DOHH2 (cell line): ENCODE results near the gene WRAP53.
A peak's percentile ranks its signal among the peaks of the same experiment; 100 is the strongest.

ENCODE experiments used
- H3F3A ChIP-seq: fragments of 200-600 bp; sonication (generic), shearing (Covaris generic); 2 replicates; pipeline ENCODE4 v1.6.0; 2016; ENCODE audit warnings: antibody characterized with exemption, mild to moderate bottlenecking; ENCODE audit not compliant: control insufficient read depth, insufficient read depth
- H3K27ac ChIP-seq: fragments of 200-600 bp; sonication (generic); 2 replicates; pipeline ENCODE4 v1.5.1; 2014; ENCODE audit warnings: low read depth, mild to moderate bottlenecking, low read length, moderate library complexity
- H3K27me3 ChIP-seq: fragments of 200-600 bp; sonication (generic); 2 replicates; pipeline ENCODE4 v1.6.1; 2014; ENCODE audit warnings: mild to moderate bottlenecking, low read length, mixed read lengths; ENCODE audit not compliant: control insufficient read depth
- H3K36me3 ChIP-seq: fragments of 200-600 bp; sonication (generic); 2 replicates; pipeline ENCODE4 v1.6.1; 2014; ENCODE audit warnings: mild to moderate bottlenecking, low read length, moderate library complexity, mixed read lengths; ENCODE audit not compliant: control insufficient read depth
- H3K4me1 ChIP-seq: fragments of 200-600 bp; sonication (generic); 2 replicates; pipeline ENCODE4 v1.6.1; 2014; ENCODE audit warnings: mild to moderate bottlenecking, low read length, mixed read lengths; ENCODE audit not compliant: control insufficient read depth
- H3K4me2 ChIP-seq: fragments of 200-600 bp; sonication (generic); 2 replicates; pipeline ENCODE4 v1.6.0; 2014; ENCODE audit warnings: mild to moderate bottlenecking, low read length, moderate library complexity
- H3K4me3 ChIP-seq: fragments of 200-600 bp; sonication (generic); 2 replicates; pipeline ENCODE4 v1.5.1; 2014; ENCODE audit warnings: mild to moderate bottlenecking, low read length, mixed read lengths
- H3K79me2 ChIP-seq: fragments of 200-600 bp; sonication (generic); 2 replicates; pipeline ENCODE4 v1.6.1; 2014; ENCODE audit warnings: mild to moderate bottlenecking, low read length, mixed read lengths; ENCODE audit not compliant: control insufficient read depth
- H3K9me2 ChIP-seq: fragments of 200-600 bp; sonication (generic); replicated peaks from 2 replicates; pipeline ENCODE4 v1.6.1; 2014; ENCODE audit warnings: mild to moderate bottlenecking, low read length, mixed read lengths; ENCODE audit not compliant: control insufficient read depth
- H3K9me3 ChIP-seq: fragments of 200-600 bp; sonication (generic); 2 replicates; pipeline ENCODE4 v1.6.1; 2014; ENCODE audit warnings: antibody characterized with exemption, low read length, mixed read lengths; ENCODE audit not compliant: control insufficient read depth, insufficient read depth
- H4K20me1 ChIP-seq: fragments of 200-600 bp; sonication (generic); 2 replicates; pipeline ENCODE4 v1.6.0; 2014; ENCODE audit warnings: low read depth, mild to moderate bottlenecking, antibody characterized with exemption, low read length, moderate library complexity; ENCODE audit not compliant: control insufficient read depth, insufficient read depth
- EZH2phosphoT487 ChIP-seq: fragments of 200-600 bp; sonication (generic); IDR thresholded peaks from 2 replicates; pipeline ENCODE4 v1.6.1; 2017; ENCODE audit warnings: borderline replicate concordance, mild to moderate bottlenecking, antibody characterized with exemption, low read length, moderate library complexity, mixed read lengths
- TF ChIP-seq, protein P1 (sequence below): fragments of 200-600 bp; sonication (generic); IDR thresholded peaks from one replicate; pipeline ENCODE4 v1.5.1; 2014; ENCODE audit warnings: antibody characterized with exemption, mild to moderate bottlenecking, low read depth, low read length; ENCODE audit not compliant: poor library complexity, severe bottlenecking

WRAP53 gene

DNA sequence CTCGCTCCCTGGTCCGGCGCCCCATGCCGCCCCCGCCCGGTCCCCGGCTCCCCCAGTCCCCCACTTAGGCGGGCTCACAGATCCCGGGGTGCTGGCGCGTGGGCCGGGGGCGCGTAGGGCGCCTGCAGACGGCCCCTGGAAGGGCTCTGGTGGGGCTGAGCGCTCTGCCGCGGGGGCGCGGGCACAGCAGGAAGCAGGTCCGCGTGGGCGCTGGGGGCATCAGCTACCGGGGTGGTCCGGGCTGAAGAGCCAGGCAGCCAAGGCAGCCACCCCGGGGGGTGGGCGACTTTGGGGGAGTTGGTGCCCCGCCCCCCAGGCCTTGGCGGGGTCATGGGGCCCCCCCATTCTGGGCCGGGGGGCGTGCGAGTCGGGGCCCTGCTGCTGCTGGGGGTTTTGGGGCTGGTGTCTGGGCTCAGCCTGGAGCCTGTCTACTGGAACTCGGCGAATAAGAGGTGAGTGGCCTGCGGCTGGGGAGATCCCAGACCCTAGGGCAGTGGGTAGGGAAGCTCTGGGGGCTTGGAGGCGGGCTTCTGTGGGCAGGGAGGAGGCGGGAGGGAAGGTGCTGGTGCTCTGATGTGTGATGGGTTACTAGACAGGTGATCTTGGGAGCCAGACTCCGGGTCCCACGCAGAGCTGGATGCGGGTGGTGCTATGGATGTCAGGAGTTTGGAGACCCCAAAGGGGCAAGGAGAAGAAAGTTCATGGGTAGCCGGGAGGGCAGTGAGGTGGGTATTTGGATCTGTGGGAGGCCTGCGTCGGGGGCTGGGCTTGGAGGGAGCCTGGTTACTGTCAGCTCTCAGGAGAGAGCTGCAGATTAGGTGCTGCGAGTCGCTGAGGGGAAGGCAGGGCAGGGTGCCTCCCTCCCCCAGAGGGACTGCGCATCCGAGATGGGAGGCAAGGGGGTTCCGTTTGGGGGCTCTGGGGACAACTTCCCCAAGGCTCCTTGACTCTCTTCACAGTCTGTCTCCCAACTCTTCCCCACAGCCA lies 17.3 kb downstream of the WRAP53 start:
- Histone ChIP-seq H3K4me3 (peak overlapping the region; percentile 29; the same call in 1 of the 2 replicates), H3K27me3 (peaks cover 32% of the 10 kb centered on the region), H3K36me3 (peaks cover 17% of the 10 kb centered on the region), H3K4me1 (peaks cover 21% of the 10 kb centered on the region), H3K9me3 (no peaks in the 10 kb centered on the region), H3K4me2 (peak overlapping the region; percentile 54), H3F3A (no peaks in the 10 kb centered on the region), H4K20me1 (0 out of 2 replicates have a peak, but pooled peaks cover 3% of the 10 kb centered on the region), H3K27ac (no peak overlapping the region), H3K79me2 (no peaks in the 10 kb centered on the region), H3K9me2 (no peaks in the 10 kb centered on the region)
- TF ChIP-seq, protein P1, sequence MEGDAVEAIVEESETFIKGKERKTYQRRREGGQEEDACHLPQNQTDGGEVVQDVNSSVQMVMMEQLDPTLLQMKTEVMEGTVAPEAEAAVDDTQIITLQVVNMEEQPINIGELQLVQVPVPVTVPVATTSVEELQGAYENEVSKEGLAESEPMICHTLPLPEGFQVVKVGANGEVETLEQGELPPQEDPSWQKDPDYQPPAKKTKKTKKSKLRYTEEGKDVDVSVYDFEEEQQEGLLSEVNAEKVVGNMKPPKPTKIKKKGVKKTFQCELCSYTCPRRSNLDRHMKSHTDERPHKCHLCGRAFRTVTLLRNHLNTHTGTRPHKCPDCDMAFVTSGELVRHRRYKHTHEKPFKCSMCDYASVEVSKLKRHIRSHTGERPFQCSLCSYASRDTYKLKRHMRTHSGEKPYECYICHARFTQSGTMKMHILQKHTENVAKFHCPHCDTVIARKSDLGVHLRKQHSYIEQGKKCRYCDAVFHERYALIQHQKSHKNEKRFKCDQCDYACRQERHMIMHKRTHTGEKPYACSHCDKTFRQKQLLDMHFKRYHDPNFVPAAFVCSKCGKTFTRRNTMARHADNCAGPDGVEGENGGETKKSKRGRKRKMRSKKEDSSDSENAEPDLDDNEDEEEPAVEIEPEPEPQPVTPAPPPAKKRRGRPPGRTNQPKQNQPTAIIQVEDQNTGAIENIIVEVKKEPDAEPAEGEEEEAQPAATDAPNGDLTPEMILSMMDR = no peak

DNA sequence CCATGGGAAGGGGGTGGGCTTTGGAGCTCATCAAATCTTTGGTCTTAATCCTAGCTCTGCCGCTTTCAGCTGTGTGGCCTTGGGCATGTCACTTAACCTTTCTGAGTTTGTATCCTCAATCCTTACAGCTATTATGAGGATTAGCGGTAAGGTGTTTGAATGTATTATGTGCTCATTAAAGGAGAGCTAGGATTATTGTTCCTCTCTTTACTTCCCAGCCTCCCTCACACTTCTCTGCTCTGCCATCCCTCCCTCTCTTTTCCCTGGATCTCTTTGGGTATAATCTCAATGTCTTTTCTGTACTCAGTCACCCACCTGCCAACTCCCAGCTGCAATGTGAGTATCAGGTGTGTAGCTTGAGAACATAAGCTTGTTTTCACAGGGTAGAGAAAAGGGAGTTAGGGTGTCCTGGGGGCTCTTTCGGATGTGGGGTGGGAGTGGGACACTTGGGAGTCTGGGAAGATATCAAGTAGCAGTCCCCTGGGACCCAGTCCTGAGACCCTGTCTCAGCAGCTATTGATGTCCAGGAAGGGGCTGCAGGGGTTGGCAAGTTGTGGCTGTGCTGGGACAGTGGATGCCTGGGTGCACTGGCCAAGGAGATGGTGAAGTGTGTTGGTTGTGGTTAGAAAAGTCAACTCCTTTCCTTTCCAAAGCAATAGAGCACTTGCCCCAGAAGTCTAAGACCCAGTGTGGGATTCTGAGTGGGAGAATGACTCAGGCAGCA lies 18.5 kb downstream of the WRAP53 start:
- H3K4me3 ChIP-seq = no peak overlapping the region
- no peak overlapping the region for H3K27ac ChIP-seq
- peaks cover 11% of the 10 kb centered on the region for H3K36me3 ChIP-seq
- H3K79me2 ChIP-seq = no peaks in the 10 kb centered on the region
- no peaks in the 10 kb centered on the region for H3K9me2 ChIP-seq
- no peak overlapping the region for H3K4me2 ChIP-seq
- H3K9me3 ChIP-seq = no peaks in the 10 kb centered on the region
- TF ChIP-seq EZH2phosphoT487 = no peak
- TF ChIP-seq, protein P1 = no peak
- peaks cover 34% of the 10 kb centered on the region for H3K27me3 ChIP-seq
- H3F3A ChIP-seq = no peaks in the 10 kb centered on the region
- 0 out of 2 replicates have a peak, but pooled peaks cover 3% of the 10 kb centered on the region for H4K20me1 ChIP-seq
- H3K4me1 ChIP-seq = peaks cover 28% of the 10 kb centered on the region

DNA sequence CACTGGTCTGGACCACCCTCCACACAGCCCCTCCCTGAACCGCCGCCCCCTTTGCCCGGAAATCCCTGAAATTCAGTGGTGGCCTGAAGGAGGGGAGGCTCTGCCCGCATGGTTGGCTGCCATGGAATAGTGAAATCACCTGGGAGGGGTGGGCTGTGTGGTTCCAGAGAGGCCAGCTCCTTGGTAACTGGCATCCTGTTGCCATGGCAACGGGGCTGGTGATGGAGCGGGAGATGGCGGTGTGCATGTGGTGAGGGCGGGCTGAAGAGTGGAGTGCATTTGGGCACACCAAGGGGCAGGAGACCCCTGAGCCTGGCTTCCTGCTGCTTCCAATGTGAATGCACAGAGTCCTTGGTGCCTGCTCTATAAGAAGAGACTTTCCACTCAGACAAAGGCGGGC lies 19.2 kb downstream of the WRAP53 start:
- H3K27me3 ChIP-seq = peaks cover 40% of the 10 kb centered on the region

More for the DNA sequence above, 19.2 kb downstream of the WRAP53 start:
- Histone ChIP-seq H3K27ac (no peak overlapping the region), H3K9me3 (no peaks in the 10 kb centered on the region), H4K20me1 (0 out of 2 replicates have a peak, but pooled peaks cover 3% of the 10 kb centered on the region), H3K4me2 (no peak overlapping the region), H3K9me2 (no peaks in the 10 kb centered on the region), H3K36me3 (peaks cover 4% of the 10 kb centered on the region; the same call in 1 of the 2 replicates), H3K79me2 (no peaks in the 10 kb centered on the region), H3K4me1 (peaks cover 34% of the 10 kb centered on the region), H3F3A (no peaks in the 10 kb centered on the region), H3K4me3 (no peak overlapping the region)
- TF ChIP-seq, protein P1 = no peak
- no peak for TF ChIP-seq EZH2phosphoT487
